GM12878 (cell line): ENCODE measurements around the gene EPB41L1. TPM values are rescaled to one million over a fixed set of nuclear protein-coding genes. Genes with fewer than 3 reads are reported as not detected.

Source experiments
- ATAC-seq: fragments of 200-7000 bp; cut with Tn5 transposase; 3 replicates; pipeline ENCODE4 v1.9.1; 2020; ENCODE audit warnings: mild to moderate bottlenecking, moderate library complexity
- BruUV-seq: library from RNA; stranded (reverse); fragments of 400-500 nt; replicated peaks from 2 replicates; lab custom pipeline; 2021; lab: Mats Ljungman, UMichigan
- CTCF ChIA-PET: fragments of 300-600 bp; sonication (Branson Sonifier 250); formaldehyde crosslinking; extraction: SDS; loops from one replicate; lab custom pipeline; 2021; ENCODE audit warnings: inconsistent platforms; lab: Yijun Ruan, JAX
- POLR2A ChIA-PET: fragments of 350-600 bp; formaldehyde crosslinking; extraction: SDS; loops from one replicate; lab custom pipeline; 2021; ENCODE audit warnings: inconsistent platforms; lab: Charles Lee
- RAD21 ChIA-PET: fragments of 300-600 bp; sonication (Branson Sonifier 250); formaldehyde crosslinking; loops from one replicate; lab custom pipeline; 2023; ENCODE audit warnings: antibody characterized with exemption; ENCODE audit not compliant: unreplicated experiment; lab: Charles Lee
- SMC1A ChIA-PET: fragments of 300-600 bp; sonication (Branson Sonifier 250); formaldehyde crosslinking; loops from one replicate; lab custom pipeline; 2023; ENCODE audit not compliant: unreplicated experiment, uncharacterized antibody; lab: Charles Lee
- DNase-seq: peaks from one replicate; pipeline ENCODE4 v3.0.0-alpha.2; 2011; ENCODE audit warnings: low read depth, low spot score
- FAIRE-seq: peaks from 3 replicates; lab custom pipeline; 2011; peaks lifted over from hg19 to GRCh38; lab: Jason Lieb, UNC
- H2AFZ ChIP-seq: 2 replicates; pipeline ENCODE4 v1.6.0; 2011; ENCODE audit warnings: low read depth, low read length, control low read depth; ENCODE audit not compliant: control insufficient read depth
- H3K27ac ChIP-seq: 2 replicates; pipeline ENCODE4 v1.5.1; 2011; ENCODE audit warnings: control low read depth; ENCODE audit not compliant: control insufficient read depth, insufficient read depth
- H3K27me3 ChIP-seq, 2 experiments: replicated peaks in 1 of 2; 2 replicates each; pipeline versions ENCODE4 v1.6.0 to v1.6.1; 2011; ENCODE audit warnings: low read length in 1 of 2; ENCODE audit not compliant: control insufficient read depth in 2 of 2, insufficient read depth in 2 of 2
- H3K36me3 ChIP-seq, 2 experiments: 2 replicates each; pipeline ENCODE4 v1.5.1; 2011; ENCODE audit warnings: low read length in 1 of 2; ENCODE audit not compliant: control insufficient read depth in 2 of 2, insufficient read depth in 2 of 2
- H3K4me1 ChIP-seq: 2 replicates; pipeline ENCODE4 v1.6.1; 2011; ENCODE audit warnings: mild to moderate bottlenecking, low read length, moderate library complexity, mixed read lengths; ENCODE audit not compliant: control insufficient read depth, insufficient read depth
- H3K4me2 ChIP-seq: 2 replicates; pipeline ENCODE4 v1.6.0; 2011; ENCODE audit warnings: control low read depth; ENCODE audit not compliant: control insufficient read depth, insufficient read depth
- H3K4me3 ChIP-seq: fragments of 200-600 bp; sonication (generic); 2 replicates; pipeline ENCODE4 v1.5.1; 2016
- H3K79me2 ChIP-seq: 2 replicates; pipeline ENCODE4 v1.6.0; 2011; ENCODE audit warnings: low read length; ENCODE audit not compliant: control insufficient read depth, insufficient read depth
- H3K9ac ChIP-seq: 2 replicates; pipeline ENCODE4 v1.8.0; 2011; ENCODE audit warnings: low read length, control low read depth, mixed read lengths; ENCODE audit not compliant: control insufficient read depth, insufficient read depth
- H3K9me3 ChIP-seq: replicated peaks from 3 replicates; pipeline ENCODE4 v1.5.1; 2011; ENCODE audit warnings: mild to moderate bottlenecking, low read length; ENCODE audit not compliant: control insufficient read depth, insufficient read depth
- H4K20me1 ChIP-seq: 2 replicates; pipeline ENCODE4 v1.6.0; 2011; ENCODE audit not compliant: control insufficient read depth, insufficient read depth
- BMI1 ChIP-seq: fragments of 450-650 bp; IDR thresholded peaks from 2 replicates; pipeline ENCODE4 v1.6.1; 2016; ENCODE audit warnings: mild to moderate bottlenecking, moderate library complexity, borderline replicate concordance
- FOXK2 ChIP-seq: fragments of 450-650 bp; IDR thresholded peaks from 2 replicates; pipeline ENCODE4 v1.6.1; 2017; ENCODE audit warnings: mild to moderate bottlenecking, moderate library complexity
- IKZF1 ChIP-seq: fragments of 450-650 bp; conservative IDR thresholded peaks from 2 replicates; pipeline ENCODE4 v1.6.1; 2017; ENCODE audit warnings: antibody characterized with exemption, mild to moderate bottlenecking
- IRF4 ChIP-seq: IDR thresholded peaks from 2 replicates; pipeline ENCODE4 v1.6.1; 2011; ENCODE audit warnings: low read depth, low read length
- MEF2B ChIP-seq: fragments of 450-650 bp; IDR thresholded peaks from 2 replicates; pipeline ENCODE4 v1.6.1; 2018; ENCODE audit warnings: mild to moderate bottlenecking, moderate library complexity; ENCODE audit not compliant: partially characterized antibody, poor library complexity, severe bottlenecking
- NR2C2 ChIP-seq: IDR thresholded peaks from 2 replicates; pipeline ENCODE4 v1.6.1; 2011; ENCODE audit warnings: borderline replicate concordance, low read depth; ENCODE audit not compliant: control insufficient read depth, insufficient read length
- RB1 ChIP-seq: fragments of 450-650 bp; formaldehyde crosslinking; IDR thresholded peaks from 2 replicates; pipeline ENCODE4 v1.6.1; 2017; ENCODE audit warnings: mild to moderate bottlenecking, borderline replicate concordance
- RUNX3 ChIP-seq: IDR thresholded peaks from 2 replicates; pipeline ENCODE4 v1.6.1; 2012; ENCODE audit warnings: low read length, inconsistent platforms
- SIN3A ChIP-seq: IDR thresholded peaks from 2 replicates; pipeline ENCODE4 v1.6.1; 2012; ENCODE audit warnings: low read depth, low read length, improper control_type of control experiment
- SP1 ChIP-seq: IDR thresholded peaks from one replicate; pipeline ENCODE4 v1.6.1; 2011; ENCODE audit warnings: low read depth, low read length
- ZNF207 ChIP-seq: fragments of 450-650 bp; IDR thresholded peaks from 2 replicates; pipeline ENCODE4 v1.6.1; 2014; ENCODE audit warnings: antibody characterized with exemption, mild to moderate bottlenecking, borderline replicate concordance
- ZNF24 ChIP-seq: fragments of 450-650 bp; IDR thresholded peaks from 2 replicates; pipeline ENCODE4 v1.6.1; 2017; ENCODE audit warnings: antibody characterized with exemption, mild to moderate bottlenecking
- ZNF622 ChIP-seq: fragments of 450-650 bp; IDR thresholded peaks from 2 replicates; pipeline ENCODE4 v1.6.1; 2017; ENCODE audit warnings: mild to moderate bottlenecking, inconsistent platforms
- WGBS: methylation state at CpG from one replicate; pipeline ENCODE4 v1.1.6; 2016; ENCODE audit warnings: low lambda C conversion rate; ENCODE audit not compliant: insufficient replicate concordance, insufficient coverage; ENCODE audit errors: missing lambda C conversion rate; 5-methylcytosine and 5-hydroxymethylcytosine counted together
- in situ Hi-C: fragments of 300-500 bp; cut with MboI; formaldehyde crosslinking; loops from 9 replicates; pipeline ENCODE4 v1.14.3; 2018; ENCODE audit warnings: mixed read lengths
- intact Hi-C: fragments of 100-400 bp; cut with micrococcal nuclease; formaldehyde crosslinking; loops from one replicate; pipeline ENCODE4 v1.14.2; 2022; ENCODE audit not compliant: unreplicated experiment
- polyA plus RNA-seq, 11 experiments: library from polyadenylated mRNA; depleted of rRNA in 4 of 11; unstranded in 6 of 11; stranded (reverse) in 5 of 11; fragments of >200 nt; fragmentation: Nextera tagmentation in 4 of 11; fragmentation: Illumina TruSeq in 1 of 11; extraction: Ambion mirVana in 4 of 11; extraction: Trizol in 1 of 11; gene quantifications; 1 replicate in 1 of 11; 2 replicates in 10 of 11; pipeline versions ENCODE4 v1.2.1 to v1.2.3, GENCODE V29; 2011 to 2016; ENCODE audit warnings: inconsistent platforms in 2 of 11, missing spikeins in 2 of 11, low read depth in 1 of 11
- total RNA-seq, 4 experiments: library from RNA; depleted of rRNA in 3 of 4; stranded (reverse); fragments of >200 nt in 3 of 4; fragmentation: Illumina TruSeq in 1 of 4; extraction: Trizol in 1 of 4; gene quantifications; 2 replicates each; pipeline versions ENCODE4 v1.2.1 to v1.2.3, GENCODE V29; 2013 to 2021
- TF ChIP-seq, protein P1 (sequence below): IDR thresholded peaks from 2 replicates; pipeline ENCODE4 v1.6.1; 2012; ENCODE audit warnings: improper control_type of control experiment, low read depth, low read length; ENCODE audit not compliant: insufficient replicate concordance
- TF ChIP-seq, protein P2 (sequence below), 3 experiments: IDR thresholded peaks in 2 of 3; conservative IDR thresholded peaks in 1 of 3; 2 replicates each; pipeline ENCODE4 v1.5.1; 2011; ENCODE audit warnings: low read depth in 3 of 3, low read length in 3 of 3, mild to moderate bottlenecking in 3 of 3, control low read depth in 2 of 3, moderate library complexity in 2 of 3, inconsistent platforms in 1 of 3, mixed read lengths in 1 of 3; ENCODE audit not compliant: control insufficient read depth in 2 of 3, insufficient read depth in 1 of 3; ENCODE audit errors: extremely low read depth in 1 of 3

The EPB41L1 gene
- total and polyA plus RNA-seq, 10 of the 15 experiments (the other 5 are each of a cell fraction or from before 2014, with no cell fraction given): 0.08 to 3.2 (median 0.31) TPM

DNA sequence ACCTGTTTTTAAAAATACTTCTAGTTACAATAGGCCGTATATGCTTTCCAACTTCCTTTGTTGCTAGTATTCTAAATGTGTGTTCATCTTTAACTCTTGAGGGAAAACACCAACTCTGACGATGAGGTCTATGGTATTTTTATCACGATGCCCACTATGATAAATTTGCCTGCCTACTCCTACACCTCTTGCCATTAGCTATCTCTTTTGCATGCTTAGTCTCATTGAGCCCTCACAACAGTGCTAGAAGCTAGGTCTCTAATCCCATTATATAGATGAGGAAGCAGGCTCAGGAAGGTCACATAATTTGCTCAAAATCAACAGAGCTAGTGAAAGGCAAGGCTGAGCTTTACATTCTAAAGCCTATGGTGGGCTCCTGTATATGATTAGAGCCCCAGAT lies 94.9 kb downstream of the EPB41L1 start (continued):
- TF ChIP-seq ZNF622 (no peak), BMI1 (no peak), ZNF24 (no peak)

DNA sequence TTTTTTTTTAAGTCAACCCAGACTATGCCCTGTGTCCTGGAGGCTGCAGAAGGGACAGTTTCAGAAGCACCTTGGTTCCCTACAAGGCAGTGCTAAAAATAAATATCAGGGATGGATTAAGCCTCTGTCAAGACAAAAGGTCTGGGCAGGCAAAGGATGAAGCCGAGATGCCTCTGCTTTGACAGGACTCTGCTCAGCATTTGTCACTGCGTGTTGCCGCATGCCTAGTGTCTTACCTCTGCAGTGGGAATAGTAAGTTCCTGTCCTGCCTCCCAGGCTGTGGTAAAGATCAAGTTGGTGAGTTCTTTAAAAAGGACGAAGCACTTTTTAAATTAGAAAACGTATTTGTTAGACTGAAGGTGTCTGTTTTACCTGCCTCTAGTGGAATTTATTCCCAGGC lies 96.9 kb downstream of the EPB41L1 start:
- Histone ChIP-seq H4K20me1 (no peaks in the 10 kb centered on the region), H3K27me3 (no peaks in the 10 kb centered on the region), H3K4me2 (no peak overlapping the region), H3K4me1 (no peaks in the 10 kb centered on the region), H3K9me3 (no peaks in the 10 kb centered on the region), H2AFZ (no peak overlapping the region), H3K79me2 (no peaks in the 10 kb centered on the region; the same call in 1 of the 2 replicates), H3K36me3 (peaks cover 17 to 26% of the 10 kb centered on the region in 2 experiments), H3K9ac (no peak overlapping the region), H3K4me3 (no peak overlapping the region), H3K27ac (no peak overlapping the region)
- FAIRE-seq: no peak
- ATAC-seq: no peak
- DNase-seq: no peak
- TF ChIP-seq NR2C2 (no peak), SIN3A (no peak), IRF4 (no peak), ZNF207 (no peak), FOXK2 (no peak), RB1 (no peak), SP1 (no peak), IKZF1 (no peak), RUNX3 (no peak), MEF2B (no peak)
- TF ChIP-seq, protein P1, sequence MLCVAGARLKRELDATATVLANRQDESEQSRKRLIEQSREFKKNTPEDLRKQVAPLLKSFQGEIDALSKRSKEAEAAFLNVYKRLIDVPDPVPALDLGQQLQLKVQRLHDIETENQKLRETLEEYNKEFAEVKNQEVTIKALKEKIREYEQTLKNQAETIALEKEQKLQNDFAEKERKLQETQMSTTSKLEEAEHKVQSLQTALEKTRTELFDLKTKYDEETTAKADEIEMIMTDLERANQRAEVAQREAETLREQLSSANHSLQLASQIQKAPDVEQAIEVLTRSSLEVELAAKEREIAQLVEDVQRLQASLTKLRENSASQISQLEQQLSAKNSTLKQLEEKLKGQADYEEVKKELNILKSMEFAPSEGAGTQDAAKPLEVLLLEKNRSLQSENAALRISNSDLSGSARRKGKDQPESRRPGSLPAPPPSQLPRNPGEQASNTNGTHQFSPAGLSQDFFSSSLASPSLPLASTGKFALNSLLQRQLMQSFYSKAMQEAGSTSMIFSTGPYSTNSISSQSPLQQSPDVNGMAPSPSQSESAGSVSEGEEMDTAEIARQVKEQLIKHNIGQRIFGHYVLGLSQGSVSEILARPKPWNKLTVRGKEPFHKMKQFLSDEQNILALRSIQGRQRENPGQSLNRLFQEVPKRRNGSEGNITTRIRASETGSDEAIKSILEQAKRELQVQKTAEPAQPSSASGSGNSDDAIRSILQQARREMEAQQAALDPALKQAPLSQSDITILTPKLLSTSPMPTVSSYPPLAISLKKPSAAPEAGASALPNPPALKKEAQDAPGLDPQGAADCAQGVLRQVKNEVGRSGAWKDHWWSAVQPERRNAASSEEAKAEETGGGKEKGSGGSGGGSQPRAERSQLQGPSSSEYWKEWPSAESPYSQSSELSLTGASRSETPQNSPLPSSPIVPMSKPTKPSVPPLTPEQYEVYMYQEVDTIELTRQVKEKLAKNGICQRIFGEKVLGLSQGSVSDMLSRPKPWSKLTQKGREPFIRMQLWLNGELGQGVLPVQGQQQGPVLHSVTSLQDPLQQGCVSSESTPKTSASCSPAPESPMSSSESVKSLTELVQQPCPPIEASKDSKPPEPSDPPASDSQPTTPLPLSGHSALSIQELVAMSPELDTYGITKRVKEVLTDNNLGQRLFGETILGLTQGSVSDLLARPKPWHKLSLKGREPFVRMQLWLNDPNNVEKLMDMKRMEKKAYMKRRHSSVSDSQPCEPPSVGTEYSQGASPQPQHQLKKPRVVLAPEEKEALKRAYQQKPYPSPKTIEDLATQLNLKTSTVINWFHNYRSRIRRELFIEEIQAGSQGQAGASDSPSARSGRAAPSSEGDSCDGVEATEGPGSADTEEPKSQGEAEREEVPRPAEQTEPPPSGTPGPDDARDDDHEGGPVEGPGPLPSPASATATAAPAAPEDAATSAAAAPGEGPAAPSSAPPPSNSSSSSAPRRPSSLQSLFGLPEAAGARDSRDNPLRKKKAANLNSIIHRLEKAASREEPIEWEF: no peak
- TF ChIP-seq, protein P2, sequence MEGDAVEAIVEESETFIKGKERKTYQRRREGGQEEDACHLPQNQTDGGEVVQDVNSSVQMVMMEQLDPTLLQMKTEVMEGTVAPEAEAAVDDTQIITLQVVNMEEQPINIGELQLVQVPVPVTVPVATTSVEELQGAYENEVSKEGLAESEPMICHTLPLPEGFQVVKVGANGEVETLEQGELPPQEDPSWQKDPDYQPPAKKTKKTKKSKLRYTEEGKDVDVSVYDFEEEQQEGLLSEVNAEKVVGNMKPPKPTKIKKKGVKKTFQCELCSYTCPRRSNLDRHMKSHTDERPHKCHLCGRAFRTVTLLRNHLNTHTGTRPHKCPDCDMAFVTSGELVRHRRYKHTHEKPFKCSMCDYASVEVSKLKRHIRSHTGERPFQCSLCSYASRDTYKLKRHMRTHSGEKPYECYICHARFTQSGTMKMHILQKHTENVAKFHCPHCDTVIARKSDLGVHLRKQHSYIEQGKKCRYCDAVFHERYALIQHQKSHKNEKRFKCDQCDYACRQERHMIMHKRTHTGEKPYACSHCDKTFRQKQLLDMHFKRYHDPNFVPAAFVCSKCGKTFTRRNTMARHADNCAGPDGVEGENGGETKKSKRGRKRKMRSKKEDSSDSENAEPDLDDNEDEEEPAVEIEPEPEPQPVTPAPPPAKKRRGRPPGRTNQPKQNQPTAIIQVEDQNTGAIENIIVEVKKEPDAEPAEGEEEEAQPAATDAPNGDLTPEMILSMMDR (IDR thresholded peaks at IDR 0.05 in 2 of 3, conservative IDR thresholded peaks at IDR 0.05 in 1 of 3; ENCODE audit: control insufficient read depth in 2 of 3, extremely low read depth in 1 of 3, insufficient read depth in 1 of 3, low read depth in 3 of 3, low read length in 3 of 3): no peak
- in situ Hi-C loops (no loop called here), intact Hi-C loops (no loop called here)
- ChIA-PET POLR2A (no interaction called here), RAD21 (no interaction called here), CTCF (no interaction called here), SMC1A (interaction anchor here (0.7 kb wide), 1 partner anchor 1143 kb away, joined by 3 read pairs; no protein-coding TSS in a partner anchor)
- WGBS: 94% methylated on average over 5 of the region's 5 CpGs
- BruUV-seq: no TSS peak
